GM19463 (cell line): ENCODE results near the gene TP53TG5.
A peak's percentile ranks its signal among the peaks of the same experiment; 100 is the strongest.

Source experiments
- ATAC-seq: cut with Tn5 transposase; IDR thresholded peaks from one replicate; pipeline ENCODE4 v1.9.1; 2021; ENCODE audit warnings: mild to moderate bottlenecking, moderate library complexity; ENCODE audit not compliant: unreplicated experiment

TP53TG5 gene

GRCh38 chr20:45347936-45348778, 30.0 kb downstream of the TP53TG5 start, which contains the start of gene SDC4:
Gene SDC4, minus strand, starts transcription at chr20:45348424. Its CDS starts 40 bp downstream, at chr20:45348384.
- peak; percentile 66 for ATAC-seq

- no peak for ATAC-seq
These were observed 30.7 kb downstream of the TP53TG5 start for GRCh38 chr20:45347297-45347935.

DNA sequence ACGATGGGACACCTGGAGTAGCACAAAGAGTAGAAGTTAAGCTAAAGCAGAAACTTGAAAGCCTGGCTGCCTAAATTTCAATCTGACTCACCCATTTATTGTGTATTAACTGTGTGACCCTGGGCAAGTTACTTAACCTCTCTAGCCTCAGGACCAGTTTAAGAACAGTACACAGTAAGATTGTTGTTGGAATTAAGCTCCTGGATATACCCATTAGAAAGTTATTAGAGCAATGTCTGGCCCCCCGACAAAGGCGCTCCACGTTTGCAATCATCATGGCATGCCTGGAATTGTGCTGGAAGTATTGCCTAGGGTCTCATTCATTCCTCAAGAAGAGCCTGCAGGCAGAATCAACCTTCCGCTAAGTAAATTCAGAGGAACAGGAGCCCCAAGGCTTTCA, 31.3 kb downstream of the TP53TG5 start:
- ATAC-seq = peak; percentile 12

DNA sequence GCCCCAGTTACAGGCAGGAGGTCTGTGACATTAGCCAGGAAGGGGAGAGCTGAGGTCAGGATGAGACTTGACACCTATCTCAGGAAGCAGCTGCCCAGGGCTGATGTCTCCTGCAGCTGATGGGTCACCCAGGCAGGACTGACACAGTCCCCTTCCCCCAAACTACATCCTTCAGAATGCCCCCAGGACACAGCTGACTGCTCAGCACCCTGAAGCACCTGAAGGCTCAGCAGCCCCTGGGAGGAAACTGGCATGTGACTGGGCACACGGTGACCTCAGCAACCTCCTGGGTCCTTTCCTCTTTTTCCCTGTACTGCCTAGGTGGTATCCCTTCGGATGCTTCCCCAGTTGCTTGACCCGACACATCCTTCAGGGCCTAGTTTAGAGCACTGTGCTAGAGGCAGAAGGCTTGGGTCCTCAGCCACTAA, 31.8 kb downstream of the TP53TG5 start:
- peak; percentile 31 for ATAC-seq

GRCh38 chr20:45345104-45345936, 32.8 kb downstream of the TP53TG5 start:
- no peak for ATAC-seq

DNA sequence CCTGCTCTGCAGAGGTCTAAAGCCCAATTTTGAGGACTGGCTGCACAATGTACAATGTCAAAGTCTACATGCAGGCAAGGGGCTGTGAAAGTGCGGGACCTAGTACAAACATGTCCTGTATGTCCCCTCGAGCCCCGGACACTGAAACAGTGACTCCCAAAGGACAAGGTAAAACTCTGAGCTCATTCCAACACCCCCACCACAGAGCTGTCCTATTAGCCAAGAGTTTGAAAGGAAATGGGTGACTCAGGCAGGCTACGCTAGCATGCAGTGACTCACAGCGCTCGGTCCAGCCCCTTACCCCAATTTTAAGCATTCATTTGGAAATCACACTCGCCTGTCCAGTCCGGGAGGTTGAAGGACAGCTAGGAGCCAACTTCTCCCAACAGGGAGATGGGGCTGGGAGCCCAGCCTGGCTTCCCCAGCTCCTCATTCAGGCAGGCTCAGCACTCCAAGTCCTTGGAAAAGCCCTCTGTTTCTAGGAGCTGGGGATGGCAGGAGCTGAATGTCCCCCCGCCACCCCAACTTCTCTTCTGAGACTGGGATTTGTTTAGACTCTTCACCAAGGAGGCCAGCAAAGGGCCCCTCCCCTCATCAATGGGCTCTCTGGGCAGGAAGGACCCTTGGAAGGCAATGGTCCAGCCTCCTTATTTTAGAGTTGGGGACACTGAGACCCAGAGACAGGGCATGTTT, 33.8 kb downstream of the TP53TG5 start:
- no peak for ATAC-seq

- no peak for ATAC-seq
These were observed 34.5 kb downstream of the TP53TG5 start for GRCh38 chr20:45343532-45344167.

DNA sequence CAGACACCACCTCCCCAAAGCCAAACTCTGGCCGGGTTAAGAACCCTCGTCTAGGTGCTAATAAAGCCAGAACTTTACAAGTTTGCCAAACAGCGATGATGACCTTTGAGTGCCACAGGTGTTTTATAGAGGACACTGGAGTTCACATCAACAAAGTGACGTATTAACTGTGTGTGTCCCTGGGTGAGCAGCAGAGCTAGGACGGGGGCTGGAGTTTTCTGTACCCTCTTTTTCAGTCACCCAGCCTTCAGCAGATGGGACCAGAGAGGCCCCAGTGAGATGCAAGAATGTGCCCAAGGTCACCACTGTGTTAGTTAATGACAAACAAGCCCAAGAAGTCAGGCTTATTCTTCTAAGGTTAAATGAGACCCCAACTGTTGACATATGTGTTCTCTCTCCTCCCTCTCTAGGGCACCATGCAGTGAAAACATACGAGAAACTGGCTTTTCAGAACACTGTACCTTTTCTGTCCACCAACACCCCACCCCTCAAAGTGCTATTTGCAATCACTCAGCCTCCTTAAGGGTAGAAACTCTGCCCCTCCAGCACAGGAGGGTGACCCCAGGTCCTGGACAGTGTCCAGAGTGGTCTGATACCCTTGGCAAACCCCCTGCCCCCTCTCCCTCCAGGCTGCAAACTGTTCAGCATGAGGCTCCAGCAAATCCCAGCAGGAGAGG, 35.1 kb downstream of the TP53TG5 start:
- no peak for ATAC-seq

DNA sequence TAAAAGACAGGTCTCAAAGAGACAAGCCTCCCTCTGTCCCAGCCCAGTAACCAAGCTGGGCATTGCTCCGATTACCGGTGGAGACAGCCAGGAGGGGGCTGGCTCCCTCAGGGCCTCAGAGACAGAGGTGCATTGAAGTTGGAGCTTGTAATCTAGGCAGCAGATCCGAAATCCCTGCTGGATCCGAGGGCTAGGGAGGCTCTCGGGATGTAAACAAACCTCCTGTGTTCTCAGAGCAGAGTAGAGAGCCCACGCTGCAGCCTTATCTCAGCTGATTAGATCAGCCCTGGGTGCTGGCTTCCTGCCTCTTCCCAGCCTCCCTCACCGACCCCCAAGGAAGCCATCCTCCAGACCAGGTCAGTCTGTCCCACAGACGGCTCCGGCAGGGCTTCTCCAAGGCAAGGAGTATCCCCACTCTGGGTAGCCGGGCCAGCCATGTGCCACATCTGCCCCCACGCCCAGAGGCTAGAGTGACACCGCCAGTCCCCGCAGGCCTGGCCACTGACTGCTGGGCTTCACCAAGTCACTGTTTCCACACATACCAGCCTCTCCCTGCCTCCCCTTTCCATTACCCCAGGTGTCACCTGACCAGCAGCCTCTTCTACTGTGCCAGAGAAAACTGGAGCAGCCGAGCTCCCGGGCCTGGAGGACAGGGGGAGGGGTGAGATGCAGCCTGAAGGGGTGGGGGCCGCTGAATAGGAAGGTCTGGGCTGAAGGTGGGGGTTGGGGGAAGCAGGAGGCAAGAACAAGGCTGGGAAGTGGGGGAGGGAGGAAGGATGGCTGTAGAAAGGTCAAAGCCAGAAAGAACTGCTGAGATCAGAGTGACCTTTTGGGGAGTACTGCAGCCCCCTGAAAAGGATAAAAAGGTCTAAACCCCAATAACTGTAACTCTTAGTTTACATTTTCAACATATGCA, 35.9 kb downstream of the TP53TG5 start:
- ATAC-seq = no peak

- ATAC-seq = no peak
These were observed 36.6 kb downstream of the TP53TG5 start for GRCh38 chr20:45341579-45341938.

- ATAC-seq = no peak
These were observed 37.2 kb downstream of the TP53TG5 start for GRCh38 chr20:45340951-45341350.

DNA sequence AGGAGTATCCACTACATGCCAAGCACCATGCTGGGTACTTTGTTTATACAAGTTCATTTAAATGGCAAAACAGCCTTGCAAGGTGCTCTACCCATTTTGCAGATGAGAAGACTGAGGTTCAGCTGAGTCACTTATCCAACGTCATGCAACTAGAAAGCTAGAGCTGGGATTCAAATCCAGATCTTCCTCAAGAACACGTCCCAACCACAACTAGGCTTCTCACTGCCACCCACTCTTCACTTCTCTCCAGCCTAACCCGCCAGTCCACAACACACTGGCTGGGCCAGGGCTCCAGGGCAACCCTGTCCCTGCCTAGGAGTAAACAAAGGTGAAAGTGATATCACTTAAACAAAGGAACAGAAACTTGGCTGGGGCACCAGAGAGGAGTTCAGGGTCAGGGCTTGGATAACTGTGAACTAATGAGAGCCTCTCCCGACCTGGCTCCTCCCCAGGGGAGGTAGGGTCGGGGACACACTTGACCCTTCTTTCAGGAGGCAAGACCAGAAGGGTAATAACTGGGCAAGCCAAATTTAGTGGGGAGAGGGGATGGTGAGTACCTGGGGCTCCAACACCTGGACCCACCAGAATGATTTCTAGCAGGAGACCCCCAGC, 37.8 kb downstream of the TP53TG5 start:
- no peak for ATAC-seq

GRCh38 chr20:45339799-45340198, 38.3 kb downstream of the TP53TG5 start:
- ATAC-seq = no peak

DNA sequence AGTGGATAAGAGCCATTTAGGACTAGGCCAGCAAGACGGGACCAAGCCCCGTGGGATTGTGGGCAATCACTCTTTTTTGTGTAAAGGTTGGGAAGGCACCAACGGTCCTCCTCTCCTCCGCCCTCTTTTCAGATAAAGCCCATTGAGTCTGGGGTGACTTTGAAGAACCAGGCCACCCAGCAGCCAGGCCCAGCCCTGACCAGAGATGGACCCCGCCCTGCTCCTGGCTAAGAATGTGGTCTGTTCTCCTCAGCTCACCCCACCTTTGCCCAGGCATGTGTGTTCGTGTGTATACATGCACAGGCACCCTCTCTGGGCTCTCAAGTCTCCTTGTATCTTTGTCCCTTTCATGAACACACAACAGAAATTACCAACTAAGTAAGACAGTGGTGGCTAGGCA, 39.0 kb downstream of the TP53TG5 start:
- ATAC-seq = no peak

- ATAC-seq = no peak
These were observed 39.7 kb downstream of the TP53TG5 start for GRCh38 chr20:45338121-45339030.

DNA sequence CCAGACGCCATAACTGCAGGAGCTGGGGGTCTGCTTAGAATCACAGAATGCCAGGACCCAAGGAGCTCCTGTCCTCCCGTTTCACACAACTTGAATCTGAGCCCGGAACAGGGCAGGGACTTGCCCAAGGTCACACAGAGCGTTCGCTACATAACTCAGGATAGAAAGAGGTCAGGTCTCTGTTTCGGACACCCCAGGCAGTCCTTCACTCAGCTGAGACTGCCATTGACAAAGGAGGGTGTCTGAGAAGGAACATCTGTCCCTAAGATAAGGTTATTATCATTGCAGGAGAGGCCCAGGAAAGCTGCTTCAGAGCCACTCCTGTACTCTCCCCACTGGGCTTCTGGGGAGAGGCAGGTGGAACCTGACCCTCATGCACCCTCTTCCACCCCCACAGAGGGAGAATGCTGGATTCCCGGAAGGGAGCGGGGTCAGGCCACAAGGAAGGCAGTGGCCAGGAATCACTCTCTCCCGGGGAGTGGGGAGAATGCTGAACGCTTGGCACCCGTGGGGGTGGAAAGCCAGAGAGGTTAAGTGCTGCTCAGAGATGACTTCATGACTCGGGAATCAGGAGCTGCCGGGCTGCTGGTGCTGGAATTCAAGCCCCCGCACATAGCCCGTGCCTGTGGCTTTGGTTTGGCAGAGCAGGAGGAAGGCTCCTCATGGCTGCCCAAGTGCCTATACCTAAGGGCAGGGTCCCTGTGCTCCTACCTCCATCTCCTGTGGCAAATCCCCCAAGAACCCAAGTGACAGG, 40.6 kb downstream of the TP53TG5 start:
- no peak for ATAC-seq
